Activated CD4-positive, alpha-beta T cell treated with anti-CD3 and anti-CD28 coated beads for 1 hour (primary cell): ENCODE measurements around the gene ARFGAP2.

Experiments used
- DNase-seq: peaks from one replicate; pipeline ENCODE4 v3.0.0-alpha.2; 2020

The ARFGAP2 gene

GRCh38 chr11:47147250-47147649 lies 29.4 kb downstream of the ARFGAP2 start:
- DNase-seq = no peak

- no peak for DNase-seq
Observed at GRCh38 chr11:47144541-47144940, 32.1 kb downstream of the ARFGAP2 start.

GRCh38 chr11:47143322-47143721 lies 33.4 kb downstream of the ARFGAP2 start:
- DNase-seq = no peak

- no peak for DNase-seq
Observed at GRCh38 chr11:47139878-47140277, 36.8 kb downstream of the ARFGAP2 start.

- no peak for DNase-seq
Observed at GRCh38 chr11:47137476-47137875, 39.2 kb downstream of the ARFGAP2 start.

- no peak for DNase-seq
Observed at GRCh38 chr11:47136921-47137320, 39.8 kb downstream of the ARFGAP2 start.

GRCh38 chr11:47136327-47136726 lies 40.4 kb downstream of the ARFGAP2 start:
- no peak for DNase-seq

- DNase-seq = no peak
Observed at GRCh38 chr11:47132981-47133380, 43.7 kb downstream of the ARFGAP2 start.

GRCh38 chr11:47132490-47132889 lies 44.2 kb downstream of the ARFGAP2 start:
- DNase-seq = no peak

GRCh38 chr11:47131136-47131535 lies 45.5 kb downstream of the ARFGAP2 start:
- DNase-seq = no peak

GRCh38 chr11:47130543-47130942 lies 46.1 kb downstream of the ARFGAP2 start:
- no peak for DNase-seq

GRCh38 chr11:47127213-47127612 lies 49.5 kb downstream of the ARFGAP2 start:
- DNase-seq = no peak

GRCh38 chr11:47125083-47125482 lies 51.6 kb downstream of the ARFGAP2 start:
- no peak for DNase-seq

- no peak for DNase-seq
Observed at GRCh38 chr11:47124675-47125074, 52.0 kb downstream of the ARFGAP2 start.

GRCh38 chr11:47123094-47123493 lies 53.6 kb downstream of the ARFGAP2 start:
- DNase-seq = no peak

- DNase-seq = no peak
Observed at GRCh38 chr11:47121731-47122130, 54.9 kb downstream of the ARFGAP2 start.

- DNase-seq = no peak
Observed at GRCh38 chr11:47121056-47121455, 55.6 kb downstream of the ARFGAP2 start.

- DNase-seq = peak; percentile 41
Observed at GRCh38 chr11:47118958-47119688, 57.6 kb downstream of the ARFGAP2 start.
